K562 (cell line): ENCODE data around the gene EPHB2.
A peak's percentile ranks its signal among the peaks of the same experiment; 100 is the strongest.

ENCODE experiments used
- CTCF ChIP-seq, 3 experiments: IDR thresholded peaks in 2 of 3; conservative IDR thresholded peaks in 1 of 3; 2 replicates each; pipeline ENCODE4 v1.5.1; 2011 to 2012; ENCODE audit warnings: low read length in 3 of 3, mild to moderate bottlenecking in 3 of 3, control low read depth in 2 of 3, improper control_type of control experiment in 1 of 3, inconsistent platforms in 1 of 3, low read depth in 1 of 3, mixed read lengths in 1 of 3, moderate library complexity in 1 of 3; ENCODE audit not compliant: insufficient read depth in 2 of 3
- POLR2A ChIP-seq: fragments of 450-650 bp; conservative IDR thresholded peaks from 2 replicates; pipeline ENCODE4 v1.6.1; 2016
- ZNF707 ChIP-seq: fragments of 250-450 bp; sonication (Bioruptor Pico); conservative IDR thresholded peaks from 2 replicates; pipeline ENCODE4 v1.8.0; 2022; ENCODE audit warnings: inconsistent platforms, mild to moderate bottlenecking, moderate library complexity
- TF ChIP-seq, protein P1 (sequence below): fragments of 250-450 bp; sonication (Bioruptor Pico); IDR thresholded peaks from 2 replicates; pipeline ENCODE4 v1.8.0; 2021; ENCODE audit warnings: moderate library complexity, mild to moderate bottlenecking, inconsistent platforms

DNA sequence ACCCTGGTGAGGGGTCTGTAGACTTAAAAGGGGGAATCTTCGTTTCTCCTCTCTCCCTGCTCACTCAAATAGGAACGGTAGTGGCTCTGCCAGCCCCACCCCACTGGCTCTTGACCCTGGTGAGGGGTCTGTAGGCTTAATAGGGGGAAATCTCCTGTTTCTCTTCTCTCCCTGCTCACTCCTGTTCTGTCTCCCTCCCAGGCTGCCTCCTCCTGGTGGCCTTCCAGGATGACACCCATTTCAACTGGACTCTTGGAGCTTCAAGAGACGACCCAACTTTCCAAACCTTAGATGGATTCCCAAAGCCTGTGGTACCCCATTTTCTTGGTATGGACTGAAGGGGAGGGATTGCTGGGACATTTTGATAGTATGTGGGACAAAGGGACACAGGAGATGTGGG, 1.4 kb upstream of the EPHB2 start:
- TF ChIP-seq CTCF (IDR thresholded peaks at IDR 0.05 in 2 of 3, conservative IDR thresholded peaks at IDR 0.05 in 1 of 3; ENCODE audit: insufficient read depth in 2 of 3, low read depth in 1 of 3, low read length in 3 of 3): peak in 2 of 3 experiments; percentile 17 to 46; a peak in 2 of 6 replicates
- TF ChIP-seq, protein P1, sequence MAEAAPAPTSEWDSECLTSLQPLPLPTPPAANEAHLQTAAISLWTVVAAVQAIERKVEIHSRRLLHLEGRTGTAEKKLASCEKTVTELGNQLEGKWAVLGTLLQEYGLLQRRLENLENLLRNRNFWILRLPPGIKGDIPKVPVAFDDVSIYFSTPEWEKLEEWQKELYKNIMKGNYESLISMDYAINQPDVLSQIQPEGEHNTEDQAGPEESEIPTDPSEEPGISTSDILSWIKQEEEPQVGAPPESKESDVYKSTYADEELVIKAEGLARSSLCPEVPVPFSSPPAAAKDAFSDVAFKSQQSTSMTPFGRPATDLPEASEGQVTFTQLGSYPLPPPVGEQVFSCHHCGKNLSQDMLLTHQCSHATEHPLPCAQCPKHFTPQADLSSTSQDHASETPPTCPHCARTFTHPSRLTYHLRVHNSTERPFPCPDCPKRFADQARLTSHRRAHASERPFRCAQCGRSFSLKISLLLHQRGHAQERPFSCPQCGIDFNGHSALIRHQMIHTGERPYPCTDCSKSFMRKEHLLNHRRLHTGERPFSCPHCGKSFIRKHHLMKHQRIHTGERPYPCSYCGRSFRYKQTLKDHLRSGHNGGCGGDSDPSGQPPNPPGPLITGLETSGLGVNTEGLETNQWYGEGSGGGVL (CRISPR knock-in tag): no peak
- no peak for TF ChIP-seq ZNF707
- TF ChIP-seq POLR2A: no peak
